LNCaP clone FGC (cell line): ENCODE data around the gene PFDN1.

Experiments used
- DNase-seq: peaks from one replicate; pipeline ENCODE4 v3.0.0-alpha.2; 2011; ENCODE audit warnings: low read depth
- H3K4me3 ChIP-seq: 2 replicates; pipeline ENCODE4 v1.5.1; 2011; ENCODE audit warnings: mild to moderate bottlenecking, low read depth, low read length, control low read depth
- CTCF ChIP-seq: IDR thresholded peaks from 2 replicates; pipeline ENCODE4 v1.5.1; 2012; ENCODE audit warnings: mild to moderate bottlenecking; ENCODE audit not compliant: control insufficient read depth, insufficient read depth; ENCODE audit errors: extremely low read depth

PFDN1 gene

GRCh38 chr5:140310434-140310833 is 7.5 kb upstream of the PFDN1 start:
- no peak for TF ChIP-seq CTCF
- no peak overlapping the region for H3K4me3 ChIP-seq
- DNase-seq = no peak

DNA sequence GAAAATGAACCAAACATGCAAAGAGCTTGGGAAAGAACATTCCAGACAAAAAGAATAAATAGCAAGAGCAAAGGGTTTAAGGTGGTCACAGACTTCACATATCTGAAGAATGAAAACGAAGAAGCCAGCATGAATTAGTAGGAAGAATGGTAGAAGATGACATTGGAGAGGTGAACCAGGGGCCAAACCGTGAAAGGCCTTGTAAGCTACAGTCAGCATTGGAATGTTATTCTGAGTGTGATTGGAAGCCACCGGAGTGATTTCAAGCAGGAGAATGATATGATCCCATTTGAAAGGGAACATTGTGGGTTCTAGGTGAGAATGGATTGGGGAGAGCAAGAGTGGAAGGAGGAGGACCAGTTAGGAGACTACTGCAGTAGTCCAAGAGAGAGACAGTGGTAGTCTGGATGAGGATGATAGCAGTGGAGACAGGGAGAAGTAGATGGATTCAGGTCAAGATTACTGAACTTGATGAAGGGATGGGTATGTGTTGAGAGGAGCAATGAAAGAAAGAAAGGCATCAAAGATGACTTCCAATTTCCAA is 6.9 kb upstream of the PFDN1 start:
- no peak for TF ChIP-seq CTCF
- H3K4me3 ChIP-seq = no peak overlapping the region
- no peak for DNase-seq

GRCh38 chr5:140305471-140305870 is 2.6 kb upstream of the PFDN1 start:
- no peak for DNase-seq
- no peak for TF ChIP-seq CTCF
- H3K4me3 ChIP-seq = no peak overlapping the region

DNA sequence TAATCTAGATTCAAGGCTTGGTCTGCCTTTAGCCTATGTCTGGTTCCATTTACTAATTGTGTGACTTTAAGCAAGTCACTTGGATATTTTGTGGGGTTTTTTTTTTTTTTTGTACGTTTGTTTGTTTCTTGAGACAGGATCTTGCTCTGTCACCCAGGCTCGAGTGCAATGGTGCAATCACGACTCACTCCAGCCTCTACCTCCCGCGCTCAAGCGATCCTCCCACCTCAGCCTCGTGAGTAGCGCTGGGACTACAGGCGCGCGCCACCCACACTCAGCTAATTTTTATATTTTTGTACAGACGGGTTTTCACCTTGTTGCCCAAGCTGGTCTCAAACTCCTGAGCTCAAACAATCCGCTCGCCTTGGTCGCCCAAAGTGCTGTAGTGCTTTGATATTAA is 1.1 kb upstream of the PFDN1 start:
- H3K4me3 ChIP-seq = no peak overlapping the region
- no peak for DNase-seq
- no peak for TF ChIP-seq CTCF

GRCh38 chr5:140301136-140301535 is 1.8 kb downstream of the PFDN1 start:
- no peak for DNase-seq
- no peak overlapping the region for H3K4me3 ChIP-seq

DNA sequence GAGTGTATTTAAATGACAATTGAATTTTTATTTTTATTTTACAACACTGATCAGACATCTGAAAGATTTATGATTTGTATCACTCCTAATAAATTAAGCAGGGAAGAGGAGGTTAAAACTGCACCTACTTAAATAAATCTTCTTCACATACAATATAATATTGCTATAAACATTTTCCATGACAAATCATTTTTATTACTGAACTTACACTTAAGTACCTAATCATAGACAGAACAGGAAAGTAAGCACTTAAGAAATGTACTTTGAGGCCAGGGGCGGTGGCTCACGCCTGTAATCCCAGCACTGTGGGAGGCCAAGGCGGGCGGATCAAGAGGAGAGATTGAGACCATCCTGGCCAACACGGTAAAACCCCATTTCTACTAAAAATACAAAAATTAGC is 3.8 kb downstream of the PFDN1 start:
- DNase-seq = no peak
- TF ChIP-seq CTCF = no peak
- H3K4me3 ChIP-seq = no peak overlapping the region

More at GRCh38 chr5:140301136-140301535, 1.8 kb downstream of the PFDN1 start:
- TF ChIP-seq CTCF = no peak

- no peak overlapping the region for H3K4me3 ChIP-seq
- no peak for TF ChIP-seq CTCF
- no peak for DNase-seq
These were observed 4.7 kb downstream of the PFDN1 start for GRCh38 chr5:140298183-140298601.
